NCI-H82 treated with DMSO at 0.1 percent for 48 hours (cell line): ENCODE data around the gene C2CD4A.
A peak's percentile ranks its signal among the peaks of the same experiment; 100 is the strongest.
"Not testable (repeated sequence)": the region's sequence is repeated elsewhere in the genome, so short reads cannot be mapped to it uniquely, and the experiment has no call there.

ENCODE experiments used
- DNase-seq: peaks from one replicate; lab custom pipeline; 2025; ENCODE audit not compliant: unreplicated experiment; lab: John Stamatoyannopoulos, UW

C2CD4A gene, protein sequence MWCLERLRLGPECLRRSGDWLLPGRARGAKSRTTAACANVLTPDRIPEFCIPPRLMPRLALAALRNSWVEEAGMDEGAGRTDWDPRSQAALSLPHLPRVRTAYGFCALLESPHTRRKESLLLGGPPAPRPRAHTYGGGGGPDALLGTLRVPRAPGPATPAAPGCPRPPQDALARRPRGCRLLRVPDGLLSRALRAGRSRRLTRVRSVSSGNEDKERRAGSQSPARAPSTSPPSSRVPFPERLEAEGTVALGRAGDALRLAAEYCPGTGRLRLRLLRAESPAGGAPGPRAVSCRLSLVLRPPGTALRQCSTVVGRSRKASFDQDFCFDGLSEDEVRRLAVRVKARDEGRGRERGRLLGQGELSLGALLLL

DNA sequence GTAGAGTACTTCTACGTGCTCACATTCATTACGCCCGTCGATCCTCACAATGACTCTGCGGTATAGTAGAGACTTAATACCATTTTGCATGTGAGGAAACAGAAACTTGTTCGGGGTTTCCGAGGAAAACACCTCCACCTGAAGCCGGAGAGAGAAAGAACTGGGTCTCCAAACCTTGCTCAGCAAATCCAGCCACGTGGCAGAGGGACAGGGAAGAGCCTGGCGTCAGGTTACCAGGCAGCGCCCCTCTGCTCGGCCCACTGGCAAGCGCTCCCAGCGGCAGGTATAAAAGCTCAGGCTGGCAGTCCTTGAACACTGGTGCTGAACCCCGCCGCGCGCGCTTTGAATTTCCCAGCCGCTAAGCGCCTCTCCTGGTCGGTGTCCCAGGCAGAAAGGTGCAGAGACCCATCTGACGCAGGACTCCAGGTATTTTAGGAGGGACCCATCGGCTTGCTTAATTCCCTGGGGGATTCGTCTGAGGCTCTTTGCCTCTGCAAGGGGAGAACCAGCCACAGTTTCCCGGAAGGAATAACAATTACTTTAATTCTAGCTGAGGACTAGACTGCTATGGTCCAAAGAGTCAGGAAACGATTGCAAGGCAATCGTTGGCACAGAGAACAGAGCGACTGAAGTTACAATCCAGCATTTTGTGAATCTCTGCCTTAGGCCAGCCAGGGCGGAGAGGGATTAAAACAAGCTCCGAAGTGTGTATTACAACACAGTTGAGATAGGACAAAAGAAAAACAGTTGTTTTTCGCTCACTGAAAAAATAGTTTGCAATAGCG, at the start of gene C2CD4A:
Gene C2CD4A (plus strand): TSS at position 315 of the 785 bp plus-strand sequence. CDS start 637 bp downstream, outside the sequence.
- peak; percentile 12 for DNase-seq

DNA sequence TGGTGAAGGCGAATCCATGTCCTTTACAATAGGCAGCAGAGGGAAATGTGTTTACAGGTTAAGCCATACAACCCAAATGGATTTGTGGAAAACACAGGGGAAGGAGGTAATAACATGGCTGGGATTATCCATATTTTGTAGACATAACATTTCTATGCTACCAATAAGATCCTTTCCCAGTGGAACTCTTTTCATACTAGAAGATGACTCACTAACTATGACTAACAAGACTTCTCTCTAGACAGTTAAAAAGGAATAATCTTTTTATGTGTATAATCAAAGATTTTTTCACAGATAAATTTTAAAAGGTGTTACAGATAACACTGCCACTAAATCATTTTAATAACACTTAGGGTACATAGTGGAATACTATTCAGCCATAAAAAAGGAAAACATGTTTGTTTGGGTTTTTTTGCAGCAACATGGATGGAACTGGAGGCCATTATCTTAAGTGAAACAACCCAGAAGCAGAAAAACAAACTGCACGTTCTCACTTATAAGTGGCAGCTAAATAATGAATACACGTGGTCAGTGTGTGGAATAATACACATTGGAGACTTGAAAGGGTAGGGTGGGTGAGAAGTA, 46.1 kb upstream of the C2CD4A start:
- no peak for DNase-seq

DNA sequence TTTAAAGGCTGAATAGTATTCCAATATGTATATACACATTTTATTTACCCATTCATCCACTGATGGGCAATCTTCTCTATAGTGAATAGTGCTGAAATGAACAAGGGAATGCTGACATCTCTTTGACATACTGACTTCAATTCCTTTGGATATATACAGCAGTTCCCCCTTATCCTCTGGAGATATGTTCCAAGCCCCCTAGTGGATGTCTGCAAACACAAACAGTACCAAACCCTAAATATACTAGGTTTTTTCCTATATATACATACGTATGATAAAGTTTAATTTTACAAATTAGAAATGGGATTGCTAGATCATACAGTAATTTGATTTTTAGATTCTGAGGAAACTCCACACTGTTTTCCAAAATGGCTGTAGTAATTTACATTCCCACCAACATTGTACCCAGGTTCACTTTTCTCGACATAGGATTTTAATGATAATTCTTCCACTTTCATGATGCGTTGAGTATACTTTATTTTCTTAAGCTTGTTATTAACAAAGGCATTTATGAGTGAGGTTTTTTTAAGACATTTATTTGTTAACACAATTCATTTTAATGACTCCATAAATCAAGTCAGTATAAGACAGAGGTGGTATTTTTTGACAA, 44.7 kb upstream of the C2CD4A start:
- no peak for DNase-seq

DNA sequence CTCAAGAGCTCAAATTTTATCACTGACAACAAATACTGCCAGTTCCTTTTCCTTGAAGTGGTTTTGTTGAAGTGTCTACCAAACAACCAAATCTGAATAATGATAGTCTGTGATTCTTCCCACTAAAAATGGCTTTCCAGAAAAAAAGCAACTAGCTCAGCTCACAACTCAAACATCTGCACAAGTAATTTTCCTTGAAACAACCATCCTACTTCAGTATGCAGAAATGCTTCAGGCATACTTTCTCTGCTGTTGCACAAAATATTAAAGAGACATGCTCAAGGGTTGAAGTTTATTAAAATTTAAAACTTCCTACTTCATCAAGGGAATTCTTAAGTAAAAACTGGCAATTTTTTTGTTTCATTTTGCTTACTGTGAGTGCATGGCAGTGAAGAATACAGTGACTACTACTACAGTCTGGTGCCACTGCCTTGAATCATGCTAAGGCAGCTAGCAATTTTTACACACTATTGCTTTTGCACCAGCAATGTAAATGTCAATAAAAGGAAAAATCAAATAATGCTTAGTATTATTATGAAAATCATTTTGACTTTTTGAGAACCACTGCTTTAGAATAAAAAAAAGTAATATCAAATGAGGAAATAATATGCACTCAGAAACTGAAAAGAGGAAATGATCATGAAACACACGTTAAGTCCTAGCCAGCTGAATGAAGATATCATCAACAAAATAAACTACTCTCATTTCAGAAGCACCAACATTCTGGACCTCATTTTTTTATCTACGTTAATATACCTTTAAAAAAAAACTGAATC, 40.1 kb upstream of the C2CD4A start:
- DNase-seq, result no peak

DNA sequence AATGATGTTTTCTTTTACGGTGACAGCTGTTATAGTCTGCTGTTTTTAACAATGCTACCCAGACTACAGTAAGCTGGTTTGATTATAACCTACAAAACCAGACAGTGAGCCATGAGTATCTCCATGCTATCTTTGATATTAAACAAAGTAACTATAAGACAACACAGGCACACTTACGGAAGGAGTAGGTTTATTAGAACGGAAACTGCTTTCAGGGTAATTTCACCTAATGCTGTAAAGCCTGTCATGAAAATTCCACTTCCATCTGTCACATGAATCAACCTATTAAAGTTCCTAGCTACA, 39.6 kb upstream of the C2CD4A start:
- no peak for DNase-seq

DNA sequence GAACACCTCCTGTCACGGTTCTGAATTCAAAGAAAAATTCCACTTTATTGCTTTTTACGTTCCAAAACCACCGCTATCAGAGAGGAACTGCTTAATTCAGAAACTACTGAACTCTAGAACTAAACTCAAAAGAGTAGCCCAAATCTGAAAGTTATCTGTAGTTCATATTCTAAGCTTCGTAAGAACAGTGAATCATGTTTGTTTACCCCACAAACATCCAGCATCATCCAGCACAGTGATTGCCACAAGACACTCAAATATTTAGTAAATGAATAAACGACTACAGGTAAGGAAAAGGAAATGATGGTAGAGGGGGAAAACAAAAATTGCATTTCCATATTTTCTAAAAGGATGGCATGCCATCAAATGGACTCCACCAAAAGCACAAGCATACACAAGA, 38.9 kb upstream of the C2CD4A start:
- DNase-seq, result no peak

DNA sequence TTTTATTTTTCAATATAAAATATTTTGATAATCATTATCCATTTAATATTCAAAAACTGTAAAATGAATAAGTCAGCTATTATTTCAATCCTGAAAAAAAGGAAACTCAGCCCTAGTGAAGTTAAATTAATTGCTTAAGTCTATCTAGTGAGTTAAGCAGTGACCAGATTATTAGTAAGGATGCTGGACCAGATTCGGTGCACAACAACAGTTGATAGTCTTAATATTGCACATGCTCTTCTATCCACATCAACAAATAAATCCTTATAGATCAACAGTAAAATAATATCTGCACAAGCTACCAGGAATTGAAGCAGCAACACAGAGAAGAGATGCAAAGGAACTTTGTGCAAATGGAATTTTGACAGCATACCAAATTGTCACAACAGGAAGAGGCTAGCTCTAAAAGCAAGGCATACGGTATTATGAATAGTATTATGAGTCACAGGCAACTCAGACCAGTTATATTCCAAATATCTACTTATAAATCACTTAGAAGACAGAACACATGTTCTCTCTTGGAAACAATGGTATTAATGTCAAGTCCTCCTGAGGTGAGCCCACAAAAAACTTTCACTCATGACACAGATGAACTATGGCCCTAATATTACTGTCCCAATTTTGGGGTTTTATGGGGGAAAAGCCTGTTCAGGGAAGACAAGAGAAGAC, 31.4 kb upstream of the C2CD4A start:
- no peak for DNase-seq

DNA sequence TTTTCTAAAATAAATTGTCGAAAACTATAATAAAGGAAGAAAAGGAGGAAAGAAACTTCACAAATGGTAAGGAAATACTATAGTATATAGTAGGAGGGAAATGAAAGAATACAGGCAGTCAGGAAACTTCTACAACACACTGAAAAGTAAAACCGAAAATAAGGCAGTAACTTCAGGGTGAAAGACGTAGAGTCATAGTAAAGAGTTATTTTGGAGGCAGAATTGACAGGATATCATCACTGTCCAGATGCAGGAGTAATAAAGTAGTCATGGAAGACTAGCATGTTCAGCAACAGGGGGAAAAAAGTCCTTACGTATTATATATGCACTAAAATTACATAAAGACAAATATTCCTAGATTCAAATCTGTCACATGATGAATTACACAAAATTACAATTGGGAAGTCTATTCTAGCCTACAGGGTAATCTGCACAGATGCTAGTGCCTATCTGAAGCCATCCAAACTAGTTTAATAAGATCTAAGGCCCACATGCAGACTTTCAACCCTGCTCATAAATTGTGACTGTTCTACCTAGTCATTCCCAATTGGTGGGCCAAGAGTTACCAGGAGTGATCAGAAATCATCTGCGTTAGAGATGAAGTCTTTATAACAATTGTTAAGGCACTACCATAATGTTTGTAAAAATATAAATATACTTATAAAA, 20.6 kb upstream of the C2CD4A start:
- DNase-seq, result no peak

DNA sequence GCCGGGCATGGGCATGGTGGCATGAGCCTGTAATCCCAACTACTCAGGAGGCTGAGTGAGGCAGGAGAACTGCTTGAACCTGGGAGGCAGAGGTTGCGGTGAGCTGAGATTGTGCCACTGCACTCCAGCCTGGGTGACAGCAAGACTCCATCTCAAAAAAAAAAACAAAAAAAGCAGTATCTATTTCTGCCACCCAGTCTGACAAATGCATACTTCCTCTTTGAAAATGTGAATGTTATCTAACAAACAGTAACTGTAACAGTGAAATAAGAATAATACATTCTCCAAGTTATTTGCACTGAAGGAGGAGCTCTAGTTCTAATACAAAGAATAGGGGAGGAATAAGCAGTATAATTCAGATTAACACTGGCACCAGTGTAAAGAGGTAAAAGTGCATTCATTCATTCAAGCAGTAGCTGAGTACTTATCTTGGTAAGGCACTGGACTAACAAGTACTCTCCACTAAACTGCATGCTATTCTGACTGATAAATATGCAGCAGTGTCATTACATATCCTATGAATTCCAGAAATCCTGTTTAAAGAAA, 19.4 kb upstream of the C2CD4A start:
- DNase-seq, result no peak

DNA sequence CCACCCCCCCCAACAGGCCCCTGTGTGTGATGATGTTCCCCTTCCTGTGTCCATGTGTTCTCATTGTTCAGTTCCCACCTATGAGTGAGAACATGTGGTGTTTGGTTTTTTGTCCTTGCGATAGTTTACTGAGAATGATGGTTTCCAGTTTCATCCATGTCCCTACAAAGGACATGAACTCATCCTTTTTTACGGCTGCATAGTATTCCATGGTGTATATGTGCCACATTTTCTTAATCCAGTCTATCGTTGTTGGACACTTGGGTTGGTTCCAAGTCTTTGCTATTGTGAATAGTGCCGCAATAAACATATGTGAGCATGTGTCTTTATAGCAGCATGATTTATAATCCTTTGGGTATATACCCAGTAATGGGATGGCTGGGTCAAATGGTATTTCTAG, 18.5 kb upstream of the C2CD4A start:
- not testable (repeated sequence) for DNase-seq

DNA sequence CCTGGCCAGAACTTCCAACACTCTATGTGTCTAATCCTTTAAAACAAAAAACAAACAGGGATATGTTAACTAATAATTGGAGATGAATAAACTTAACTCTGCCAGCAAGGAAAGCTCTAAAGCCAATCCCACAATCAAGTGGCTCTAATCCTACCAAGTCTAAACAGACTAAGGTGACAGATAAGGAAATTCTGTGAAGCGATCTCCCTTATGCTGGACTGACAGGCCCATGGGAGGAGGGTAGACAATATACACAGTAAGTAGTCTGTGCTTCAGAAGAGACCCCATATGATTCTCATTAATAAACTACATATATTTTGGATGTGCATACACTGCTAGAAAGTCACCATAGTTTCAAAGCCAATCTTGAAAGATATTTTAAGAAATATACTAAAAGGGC, 16.7 kb upstream of the C2CD4A start:
- no peak for DNase-seq

DNA sequence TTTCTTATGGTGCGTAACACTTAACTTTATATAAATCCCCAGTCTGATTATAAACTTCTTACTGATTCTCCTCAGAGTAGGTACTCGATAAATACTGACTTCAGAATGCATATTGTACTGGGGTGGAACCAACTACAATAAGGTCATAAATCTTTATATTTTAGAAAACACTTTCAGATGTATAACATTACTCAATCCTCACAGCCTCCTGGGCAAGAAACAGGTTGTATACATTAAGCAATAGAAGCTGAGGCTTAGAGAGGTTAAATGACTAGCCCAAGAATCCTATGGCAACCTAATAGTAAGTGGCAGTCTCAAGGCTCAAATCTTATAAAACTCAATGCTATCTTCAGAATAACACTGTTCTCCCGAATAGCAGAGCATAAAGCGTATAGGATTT, 15.6 kb upstream of the C2CD4A start:
- no peak for DNase-seq

DNA sequence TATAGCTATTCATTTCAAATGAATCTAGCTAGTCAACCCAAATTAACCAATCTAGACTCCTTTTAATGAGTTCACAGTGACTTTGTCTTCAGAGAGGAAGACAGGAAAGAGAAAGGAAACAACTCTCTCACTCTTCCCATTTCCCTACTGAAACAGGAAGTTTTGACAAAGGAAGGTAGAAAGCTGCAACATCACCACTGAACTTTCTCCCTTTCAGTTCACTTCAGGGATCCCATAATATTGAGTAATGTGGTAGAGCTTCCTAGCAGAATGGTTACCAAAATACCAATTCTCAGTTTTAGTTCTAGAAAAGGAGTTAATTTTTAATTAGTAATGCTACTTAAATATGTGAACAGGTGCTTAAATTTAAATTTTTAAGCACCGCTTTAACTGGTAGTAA, 14.1 kb upstream of the C2CD4A start:
- DNase-seq, result no peak

DNA sequence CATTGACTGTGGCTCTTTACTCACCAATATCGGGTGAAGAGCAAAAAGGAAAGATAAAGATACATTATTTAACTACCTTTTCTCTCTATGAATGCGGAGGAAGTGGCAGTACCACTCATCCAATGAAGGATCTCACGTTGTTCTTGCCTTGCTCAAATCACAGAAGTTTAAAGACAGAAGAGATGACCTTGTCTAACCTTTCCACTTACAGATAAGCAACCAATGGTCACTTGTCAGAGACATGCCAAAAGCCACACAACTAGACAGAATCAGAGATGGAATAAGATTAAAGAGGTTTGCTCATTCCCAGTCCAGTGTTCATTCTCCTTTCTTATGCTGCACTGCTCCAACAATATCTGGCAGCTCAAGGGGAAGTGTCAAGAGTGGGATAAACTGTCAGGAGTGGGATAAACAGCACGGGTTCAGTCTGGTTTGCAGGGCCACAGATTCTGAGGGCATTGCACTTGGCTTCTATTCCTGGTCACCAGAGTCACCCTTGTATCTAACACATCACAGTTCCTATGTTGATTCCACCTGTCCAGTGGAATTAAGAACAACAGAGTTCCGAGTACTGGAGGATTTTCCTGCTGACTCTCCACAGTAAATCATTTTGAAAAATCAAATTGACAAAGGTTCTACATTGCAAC, 13.2 kb upstream of the C2CD4A start:
- DNase-seq, result no peak

DNA sequence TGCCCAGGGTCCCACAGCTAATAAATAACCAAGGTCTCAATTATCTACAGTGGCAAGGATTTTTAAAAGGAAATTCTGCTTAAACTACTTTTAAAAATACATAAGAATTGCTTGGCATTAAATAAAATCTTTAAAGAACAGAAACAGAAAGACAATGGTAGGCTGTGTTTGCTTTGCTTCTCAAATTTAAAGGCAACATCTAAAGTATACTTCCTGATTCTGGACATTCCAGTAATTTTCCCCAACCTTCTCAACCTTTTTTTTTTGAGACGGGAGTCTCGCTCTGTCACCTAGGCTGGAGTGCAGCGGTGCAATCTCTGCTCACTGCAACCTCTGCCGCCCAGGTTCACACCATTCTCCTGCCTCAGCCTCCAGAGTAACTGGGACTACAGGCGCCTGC, 11.8 kb upstream of the C2CD4A start:
- DNase-seq, result no peak

DNA sequence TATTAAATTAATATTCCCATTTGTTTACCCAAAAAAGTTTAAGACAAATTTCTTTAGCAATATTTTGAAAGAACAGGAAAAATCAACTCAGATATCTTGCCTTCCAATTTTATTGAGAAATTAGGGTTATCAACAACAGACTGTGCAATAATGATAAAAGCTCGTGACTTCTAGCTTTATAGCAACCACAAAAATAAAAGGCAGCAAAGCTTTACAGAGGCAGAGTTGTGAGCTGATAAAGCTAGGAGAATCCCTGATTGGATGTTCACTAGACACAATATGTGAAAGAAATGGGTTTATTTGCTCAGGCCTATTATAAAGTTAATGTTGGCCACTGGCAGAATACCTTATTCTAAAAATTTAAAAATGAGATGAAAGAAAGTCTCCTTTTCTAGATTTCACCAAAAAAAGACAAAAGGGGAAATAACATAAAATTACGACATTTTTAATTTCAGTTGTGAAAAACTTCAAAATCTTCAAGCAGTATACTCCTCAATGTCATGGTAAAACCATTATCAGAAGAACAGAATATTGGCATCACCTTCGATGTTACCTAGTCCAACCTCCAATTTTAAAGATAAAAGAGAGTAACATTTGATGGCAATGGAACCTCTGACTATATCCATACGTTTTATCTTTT, 9.3 kb upstream of the C2CD4A start:
- DNase-seq, result no peak

DNA sequence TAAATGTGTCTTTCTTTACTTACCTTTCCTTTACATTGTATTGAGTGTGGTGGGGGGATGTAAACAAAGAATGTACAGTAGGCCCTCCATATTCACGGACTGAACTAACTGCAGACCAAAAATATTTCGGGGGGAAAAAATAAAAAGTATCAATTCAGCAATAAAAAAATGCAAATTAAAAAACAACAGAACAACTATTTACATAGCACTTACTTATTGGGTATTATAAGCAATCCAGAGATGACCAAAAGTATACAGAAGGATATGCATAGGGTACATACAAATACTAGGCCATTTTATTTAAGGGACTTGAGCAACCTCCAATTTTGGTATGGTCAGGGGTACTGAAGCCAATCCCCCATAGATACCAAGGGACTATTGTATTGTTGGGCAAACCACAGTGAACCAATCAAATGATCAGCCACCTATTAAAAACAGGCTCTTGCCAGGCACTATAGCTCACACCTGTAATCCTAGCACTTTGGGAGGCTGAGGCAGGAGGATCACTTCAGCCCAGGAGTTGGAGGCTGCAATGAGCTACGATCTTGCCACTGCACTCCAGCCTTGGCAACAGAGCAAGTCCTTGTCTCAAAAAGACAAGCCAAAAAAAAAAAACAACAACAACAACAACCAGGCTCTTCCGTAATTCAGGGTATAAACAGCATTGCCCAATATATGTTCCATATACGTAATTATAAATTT, 8.3 kb upstream of the C2CD4A start:
- no peak for DNase-seq
